DMS53 (cell line): ENCODE data around the gene RUNX1.

ENCODE experiments used
- DNase-seq: peaks from one replicate; lab custom pipeline; 2025; lab: John Stamatoyannopoulos, UW

RUNX1 gene

DNA sequence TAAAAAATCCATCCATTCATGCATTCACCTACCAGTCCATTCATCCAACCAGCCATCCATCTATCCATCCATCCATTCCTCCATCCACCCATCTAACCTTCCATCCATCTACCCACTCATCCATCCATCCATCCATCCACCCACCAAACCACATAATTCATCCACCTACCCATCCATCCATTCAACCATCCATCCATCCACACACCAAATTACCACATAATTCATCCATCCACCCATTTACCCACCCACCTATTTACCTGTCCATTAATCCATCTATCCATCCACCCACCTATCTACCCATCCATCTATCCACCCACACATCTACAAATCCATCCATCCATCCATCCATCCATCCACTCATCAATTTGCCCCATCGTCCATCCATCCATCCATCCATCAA is 308.9 kb downstream of the RUNX1 start:
- no peak for DNase-seq
